Calu3 (cell line): ENCODE results near the gene IP6K1. TPM values are rescaled to one million over a fixed set of nuclear protein-coding genes. Genes with fewer than 3 reads are reported as not detected.
"Not testable (repeated sequence)": the region's sequence is repeated elsewhere in the genome, so short reads cannot be mapped to it uniquely, and the experiment has no call there.

Experiments
- BruUV-seq: library from RNA; stranded (reverse); fragments of 400-500 nt; replicated peaks from 2 replicates; lab custom pipeline; 2021; lab: Mats Ljungman, UMichigan
- CTCF ChIA-PET: fragments of 300-600 bp; sonication (Branson Sonifier 250); formaldehyde crosslinking; loops from one replicate; lab custom pipeline; 2022; ENCODE audit warnings: antibody characterized with exemption; lab: Charles Lee
- DNase-seq: peaks from one replicate; pipeline ENCODE4 v3.0.0; 2022
- H3K27ac Mint-ChIP-seq: one replicate; pipeline ENCODE4 v1.8.0; 2022; ENCODE audit warnings: mixed read lengths; ENCODE audit not compliant: unreplicated experiment
- H3K27me3 Mint-ChIP-seq: one replicate; pipeline ENCODE4 v1.8.0; 2022; ENCODE audit warnings: mixed read lengths; ENCODE audit not compliant: unreplicated experiment
- H3K36me3 Mint-ChIP-seq: one replicate; pipeline ENCODE4 v1.8.0; 2022; ENCODE audit warnings: mild to moderate bottlenecking, moderate library complexity, mixed read lengths; ENCODE audit not compliant: insufficient read depth, unreplicated experiment
- H3K4me1 Mint-ChIP-seq: one replicate; pipeline ENCODE4 v1.8.0; 2022; ENCODE audit warnings: mild to moderate bottlenecking, low read depth, mixed read lengths; ENCODE audit not compliant: unreplicated experiment
- H3K4me3 Mint-ChIP-seq: one replicate; pipeline ENCODE4 v1.8.0; 2022; ENCODE audit warnings: mild to moderate bottlenecking, low read depth, moderate library complexity, mixed read lengths; ENCODE audit not compliant: unreplicated experiment
- H3K9me3 Mint-ChIP-seq: one replicate; pipeline ENCODE4 v1.8.0; 2022; ENCODE audit warnings: low read depth, mixed read lengths; ENCODE audit not compliant: unreplicated experiment
- CTCF ChIP-seq: fragments of 200-600 bp; IDR thresholded peaks from one replicate; pipeline ENCODE4 v1.8.0; 2022; ENCODE audit warnings: antibody characterized with exemption; ENCODE audit not compliant: unreplicated experiment
- intact Hi-C: fragments of 100-400 bp; cut with micrococcal nuclease; formaldehyde crosslinking; loops from one replicate; pipeline ENCODE4 v1.10.0; 2022; ENCODE audit not compliant: unreplicated experiment
- total RNA-seq: library from RNA; stranded (reverse); gene quantifications from 2 replicates; pipeline ENCODE4 v1.2.3, GENCODE V29; 2022

IP6K1 gene
- total RNA-seq, 1 experiment from 2014 or later: 30.3 TPM

- Mint-ChIP-seq H3K27me3 (no peaks in the 10 kb centered on the region), H3K27ac (no peak overlapping the region), H3K9me3 (no peaks in the 10 kb centered on the region), H3K4me3 (no peak overlapping the region), H3K36me3 (peaks cover 20% of the 10 kb centered on the region), H3K4me1 (no peaks in the 10 kb centered on the region)
- no peak for DNase-seq
- no TSS peak for BruUV-seq
- intact Hi-C loops: no loop called here
- CTCF ChIA-PET: interaction anchor here (1.0 to 1.2 kb wide), 2 partner anchors 23 to 102 kb away, joined by 3 to 4 read pairs; partner anchors contain the start of gene GMPPB
- no peak for TF ChIP-seq CTCF
Measured at GRCh38 chr3:49700453-49701128, 85.8 kb downstream of the IP6K1 start.

GRCh38 chr3:49700014-49700413, 86.3 kb downstream of the IP6K1 start:
- Mint-ChIP-seq H3K4me1 (no peaks in the 10 kb centered on the region), H3K9me3 (no peaks in the 10 kb centered on the region), H3K27ac (no peak overlapping the region), H3K4me3 (no peak overlapping the region), H3K27me3 (no peaks in the 10 kb centered on the region), H3K36me3 (peaks cover 20% of the 10 kb centered on the region)
- BruUV-seq: no TSS peak
- CTCF ChIA-PET: no interaction called here
- DNase-seq: no peak
- no peak for TF ChIP-seq CTCF
- intact Hi-C loops: no loop called here

GRCh38 chr3:49699281-49699979, 86.9 kb downstream of the IP6K1 start:
- intact Hi-C loops: no loop called here
- no TSS peak for BruUV-seq
- DNase-seq: no peak
- no peak overlapping the region for H3K27ac Mint-ChIP-seq
- peaks cover 20% of the 10 kb centered on the region for H3K36me3 Mint-ChIP-seq
- H3K27me3 Mint-ChIP-seq: no peaks in the 10 kb centered on the region
- no peak overlapping the region for H3K4me3 Mint-ChIP-seq
- no peaks in the 10 kb centered on the region for H3K9me3 Mint-ChIP-seq
- no peak for TF ChIP-seq CTCF
- CTCF ChIA-PET: no interaction called here
- no peaks in the 10 kb centered on the region for H3K4me1 Mint-ChIP-seq

GRCh38 chr3:49695350-49696015, 90.9 kb downstream of the IP6K1 start:
- not testable (repeated sequence) for BruUV-seq

GRCh38 chr3:49694409-49695070, 91.8 kb downstream of the IP6K1 start:
- H3K27me3 Mint-ChIP-seq, CTCF ChIA-PET, DNase-seq, H3K27ac Mint-ChIP-seq, intact Hi-C loops, BruUV-seq, H3K4me3 Mint-ChIP-seq, H3K9me3 Mint-ChIP-seq: not testable (repeated sequence)
- H3K36me3 Mint-ChIP-seq: peaks cover 20% of the 10 kb centered on the region
- H3K4me1 Mint-ChIP-seq: peaks cover 10% of the 10 kb centered on the region

More at GRCh38 chr3:49695350-49696015, 90.9 kb downstream of the IP6K1 start:
- DNase-seq, H3K4me3 Mint-ChIP-seq, H3K27ac Mint-ChIP-seq, H3K4me1 Mint-ChIP-seq, H3K9me3 Mint-ChIP-seq, H3K27me3 Mint-ChIP-seq, CTCF ChIA-PET, intact Hi-C loops: not testable (repeated sequence)
- H3K36me3 Mint-ChIP-seq: peaks cover 13% of the 10 kb centered on the region

- CTCF ChIA-PET, DNase-seq, H3K27ac Mint-ChIP-seq, BruUV-seq, H3K4me3 Mint-ChIP-seq, H3K27me3 Mint-ChIP-seq, intact Hi-C loops, H3K9me3 Mint-ChIP-seq: not testable (repeated sequence)
- Mint-ChIP-seq H3K36me3 (peaks cover 35% of the 10 kb centered on the region), H3K4me1 (peaks cover 10% of the 10 kb centered on the region)
Measured at GRCh38 chr3:49691481-49691880, 94.9 kb downstream of the IP6K1 start.

GRCh38 chr3:49690856-49691255, 95.5 kb downstream of the IP6K1 start:
- BruUV-seq: not testable (repeated sequence)

More at GRCh38 chr3:49690856-49691255, 95.5 kb downstream of the IP6K1 start:
- H3K27me3 Mint-ChIP-seq, intact Hi-C loops, DNase-seq, H3K27ac Mint-ChIP-seq, H3K9me3 Mint-ChIP-seq, CTCF ChIA-PET: not testable (repeated sequence)
- peaks cover 10% of the 10 kb centered on the region for H3K4me1 Mint-ChIP-seq
- peak overlapping the region; percentile 95 for H3K4me3 Mint-ChIP-seq
- peaks cover 38% of the 10 kb centered on the region for H3K36me3 Mint-ChIP-seq
